Hematopoietic multipotent progenitor cell (in vitro differentiated cells): ENCODE measurements around the gene TRIO. TPM values are rescaled to one million over a fixed set of nuclear protein-coding genes. Genes with fewer than 3 reads are reported as not detected.

Experiments used
- DNase-seq, 3 donors: peaks; one replicate each; pipeline ENCODE4 v3.0.0-alpha.2; 2011 to 2015; ENCODE audit warnings: low read depth in 2 of 3, low spot score in 2 of 3
- total RNA-seq: library from RNA; depleted of rRNA; stranded (reverse); fragments of >200 nt; gene quantifications from one replicate; pipeline ENCODE4 v1.2.3, GENCODE V29; 2012

The TRIO gene
- total RNA-seq, 1 donor, result 69.2 TPM

GRCh38 chr5:14308384-14309154, 165.4 kb downstream of the TRIO start:
- DNase-seq, result no peak

- DNase-seq, result no peak
Observed at GRCh38 chr5:14309199-14309598, 166.1 kb downstream of the TRIO start.

GRCh38 chr5:14309878-14310531, 166.9 kb downstream of the TRIO start:
- DNase-seq, result no peak

GRCh38 chr5:14310901-14311300, 167.8 kb downstream of the TRIO start:
- no peak for DNase-seq

GRCh38 chr5:14313986-14314690, 171.0 kb downstream of the TRIO start:
- DNase-seq, result no peak

GRCh38 chr5:14316471-14316870, 173.3 kb downstream of the TRIO start:
- no peak for DNase-seq

GRCh38 chr5:14319102-14319501, 176.0 kb downstream of the TRIO start:
- DNase-seq, result no peak

GRCh38 chr5:14321936-14322335, 178.8 kb downstream of the TRIO start:
- no peak for DNase-seq

- DNase-seq, result no peak
Observed at GRCh38 chr5:14322437-14323187, 179.5 kb downstream of the TRIO start.

GRCh38 chr5:14323466-14323865, 180.3 kb downstream of the TRIO start:
- no peak for DNase-seq

GRCh38 chr5:14325369-14325768, 182.2 kb downstream of the TRIO start:
- no peak for DNase-seq

GRCh38 chr5:14326035-14326903, 183.1 kb downstream of the TRIO start:
- DNase-seq, result peak in 1 of 3 donors; percentile 29

- no peak for DNase-seq
Observed at GRCh38 chr5:14327624-14328023, 184.5 kb downstream of the TRIO start.

GRCh38 chr5:14328144-14328543, 185.0 kb downstream of the TRIO start:
- no peak for DNase-seq

GRCh38 chr5:14330291-14330690, 187.1 kb downstream of the TRIO start:
- no peak for DNase-seq

- no peak for DNase-seq
Observed at GRCh38 chr5:14330729-14331385, 187.7 kb downstream of the TRIO start.

- peak in 1 of 3 donors; percentile 48 for DNase-seq
Observed at GRCh38 chr5:14331386-14331781, 188.2 kb downstream of the TRIO start.

- DNase-seq, result no peak
Observed at GRCh38 chr5:14332038-14332631, 189.0 kb downstream of the TRIO start.

- no peak for DNase-seq
Observed at GRCh38 chr5:14332746-14333145, 189.6 kb downstream of the TRIO start.
